Kidney (tissue), 22 donors: ENCODE data around the gene OR10H4. TPM values are rescaled to one million over a fixed set of nuclear protein-coding genes. Genes with fewer than 3 reads are reported as not detected.
"Not testable (repeated sequence)": the region's sequence is repeated elsewhere in the genome, so short reads cannot be mapped to it uniquely, and the experiment has no call there.

Source experiments
- DNase-seq, 5 donors: peaks; one replicate each; pipeline ENCODE4 v3.0.0-alpha.2; 2013 to 2020
- FAIRE-seq: peaks from 2 replicates; lab custom pipeline; 2012; peaks lifted over from hg19 to GRCh38; lab: Jason Lieb, UNC
- H3K27ac ChIP-seq, 2 donors: one replicate each; pipeline ENCODE4 v1.7.0; 2013; ENCODE audit warnings: low read depth in 2 of 2, low read length in 2 of 2, inconsistent platforms in 1 of 2
- H3K27me3 ChIP-seq: one replicate; pipeline ENCODE4 v1.7.1; 2013; ENCODE audit warnings: low read length, inconsistent platforms; ENCODE audit not compliant: control insufficient read depth, insufficient read depth
- H3K36me3 ChIP-seq, 3 donors: one replicate each; pipeline versions ENCODE4 v1.7.0 to v1.7.1; 2013; ENCODE audit warnings: low read length in 3 of 3, control low read depth in 1 of 3, inconsistent platforms in 1 of 3; ENCODE audit not compliant: insufficient read depth in 3 of 3, control insufficient read depth in 2 of 3
- H3K4me1 ChIP-seq, 3 donors: one replicate each; pipeline versions ENCODE4 v1.7.0 to v1.7.1; 2013; ENCODE audit warnings: low read length in 3 of 3, inconsistent platforms in 1 of 3, low read depth in 1 of 3; ENCODE audit not compliant: control insufficient read depth in 2 of 3, insufficient read depth in 2 of 3
- H3K4me3 ChIP-seq, 3 donors: one replicate each; pipeline versions ENCODE4 v1.7.0 to v1.8.1; 2013; ENCODE audit warnings: low read length in 3 of 3, control low read depth in 1 of 3, inconsistent platforms in 1 of 3
- H3K9ac ChIP-seq, 3 donors: one replicate each; pipeline versions ENCODE4 v1.7.0 to v1.7.1; 2013; ENCODE audit warnings: low read length in 3 of 3, control low read depth in 1 of 3, inconsistent platforms in 1 of 3
- H3K9me3 ChIP-seq, 3 donors: one replicate each; pipeline versions ENCODE4 v1.7.0 to v1.7.1; 2013; ENCODE audit warnings: low read length in 3 of 3, control low read depth in 1 of 3, inconsistent platforms in 1 of 3; ENCODE audit not compliant: control insufficient read depth in 2 of 3, insufficient read depth in 1 of 3
- intact Hi-C: fragments of 100-400 bp; cut with DNase I; formaldehyde crosslinking; loops from one replicate; pipeline ENCODE4 v1.11.1; 2022
- long read RNA-seq, 10 donors: library from polyadenylated mRNA in 1 of 10; unstranded in 1 of 10; transcript quantifications; one replicate each; pipeline ENCODE4 v2.0.0 and lab custom pipeline, GENCODE V29; 2021 to 2026
- polyA plus RNA-seq: library from polyadenylated mRNA; stranded (reverse); fragments of 350-450 nt; fragmentation: Illumina TruSeq; extraction: RNeasy Lipid Tissue Mini Kit (QIAGEN cat#74804); gene quantifications from one replicate; pipeline ENCODE4 v1.2.3, GENCODE V29; 2014; ENCODE audit warnings: low read depth, low replicate concordance; ENCODE audit not compliant: insufficient read depth
- total RNA-seq: library from RNA; stranded (reverse); fragmentation: NEBNext Ultra II Directional; extraction: Animal tissue kit (Norgen Biotek cat#: 25700); gene quantifications from one replicate; pipeline ENCODE4 v1.2.1, GENCODE V29; 2021
- TF ChIP-seq, protein P1 (sequence below): IDR thresholded peaks from 3 replicates; pipeline ENCODE4 v1.5.1; 2012; ENCODE audit warnings: mild to moderate bottlenecking, moderate library complexity, borderline replicate concordance; ENCODE audit not compliant: insufficient read depth; ENCODE audit errors: extremely low read depth
- donor health status: control.
- donor health status: control.
- donor health status: control.
- donor health status: control.
- donor health status: control.
- donor health status: DM: yes; HTN: yes; CAD: no.
- donor health status: Normal renal cell carcinoma (clear cell type).

OR10H4 gene, protein sequence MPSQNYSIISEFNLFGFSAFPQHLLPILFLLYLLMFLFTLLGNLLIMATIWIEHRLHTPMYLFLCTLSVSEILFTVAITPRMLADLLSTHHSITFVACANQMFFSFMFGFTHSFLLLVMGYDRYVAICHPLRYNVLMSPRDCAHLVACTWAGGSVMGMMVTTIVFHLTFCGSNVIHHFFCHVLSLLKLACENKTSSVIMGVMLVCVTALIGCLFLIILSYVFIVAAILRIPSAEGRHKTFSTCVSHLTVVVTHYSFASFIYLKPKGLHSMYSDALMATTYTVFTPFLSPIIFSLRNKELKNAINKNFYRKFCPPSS
- total RNA-seq: not detected
- not detected for polyA plus RNA-seq
- long read RNA-seq, donor 1: 0 reads
- long read RNA-seq, donor 2: 0 reads
- long read RNA-seq, donor 3: 0 reads
- long read RNA-seq, donor 4: 0 reads
- long read RNA-seq, donor 5: 0 reads
- long read RNA-seq, donor 6: 0 reads
- long read RNA-seq, donor 7: 0 reads
- long read RNA-seq, donor 8: 0 reads
- long read RNA-seq, donor 9: 0 reads
- long read RNA-seq, donor 10: 0 reads

DNA sequence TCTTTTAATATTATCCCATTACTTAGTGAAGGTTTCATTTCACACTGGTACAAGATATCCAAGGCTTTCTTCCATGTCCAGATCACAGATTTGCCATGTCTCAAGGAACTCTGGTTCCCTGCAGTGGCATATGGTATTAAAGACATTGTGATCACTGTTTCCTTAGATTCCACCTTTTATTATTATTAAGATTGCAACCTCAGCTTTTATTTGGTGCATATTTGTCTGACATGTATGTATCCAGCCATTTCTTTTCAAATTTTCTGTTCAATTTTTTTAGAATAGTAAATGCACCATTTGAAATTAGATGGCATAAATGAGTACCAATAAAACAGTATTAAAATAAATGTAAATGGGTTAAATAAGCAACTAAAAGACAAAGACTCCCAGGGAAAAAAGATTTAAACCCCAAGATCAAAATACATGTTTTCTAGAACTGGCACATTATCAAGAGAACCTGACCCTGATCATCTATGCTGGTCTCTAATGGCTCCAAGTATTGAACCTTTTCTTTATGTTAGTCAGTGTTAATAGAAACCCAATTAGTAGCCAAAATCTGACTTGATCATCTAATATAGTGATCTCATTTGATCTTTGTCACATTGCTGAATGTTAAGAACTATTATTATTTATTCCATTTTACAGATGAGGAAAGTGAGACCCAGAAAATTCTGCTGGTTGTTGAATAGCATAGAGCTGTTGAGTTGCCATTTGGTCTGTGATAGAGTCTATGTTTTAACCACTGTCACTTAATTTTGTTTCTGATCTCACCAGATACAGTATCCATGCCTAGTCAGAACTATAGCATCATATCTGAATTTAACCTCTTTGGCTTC, at the start of gene OR10H4:
OR10H4 (plus strand) TSS at position 786 of the 836 bp plus-strand sequence; CDS start at position 786, 0 bp downstream.
- TF ChIP-seq, protein P1, sequence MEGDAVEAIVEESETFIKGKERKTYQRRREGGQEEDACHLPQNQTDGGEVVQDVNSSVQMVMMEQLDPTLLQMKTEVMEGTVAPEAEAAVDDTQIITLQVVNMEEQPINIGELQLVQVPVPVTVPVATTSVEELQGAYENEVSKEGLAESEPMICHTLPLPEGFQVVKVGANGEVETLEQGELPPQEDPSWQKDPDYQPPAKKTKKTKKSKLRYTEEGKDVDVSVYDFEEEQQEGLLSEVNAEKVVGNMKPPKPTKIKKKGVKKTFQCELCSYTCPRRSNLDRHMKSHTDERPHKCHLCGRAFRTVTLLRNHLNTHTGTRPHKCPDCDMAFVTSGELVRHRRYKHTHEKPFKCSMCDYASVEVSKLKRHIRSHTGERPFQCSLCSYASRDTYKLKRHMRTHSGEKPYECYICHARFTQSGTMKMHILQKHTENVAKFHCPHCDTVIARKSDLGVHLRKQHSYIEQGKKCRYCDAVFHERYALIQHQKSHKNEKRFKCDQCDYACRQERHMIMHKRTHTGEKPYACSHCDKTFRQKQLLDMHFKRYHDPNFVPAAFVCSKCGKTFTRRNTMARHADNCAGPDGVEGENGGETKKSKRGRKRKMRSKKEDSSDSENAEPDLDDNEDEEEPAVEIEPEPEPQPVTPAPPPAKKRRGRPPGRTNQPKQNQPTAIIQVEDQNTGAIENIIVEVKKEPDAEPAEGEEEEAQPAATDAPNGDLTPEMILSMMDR: no peak
- H3K9me3 ChIP-seq: peaks cover 0 to 13% (median 0%) of the 10 kb centered on the region in 3 donors
- no peak within 1 kb of the TSS for H3K4me3 ChIP-seq
- FAIRE-seq (no peak), DNase-seq (no peak)
- no peak within 1 kb of the TSS for H3K27ac ChIP-seq
- no peaks in the 10 kb centered on the region for H3K36me3 ChIP-seq
- no peaks in the 10 kb centered on the region for H3K27me3 ChIP-seq
- intact Hi-C loops: no loop called here
- H3K9ac ChIP-seq: no peak within 1 kb of the TSS
- no peaks in the 10 kb centered on the region for H3K4me1 ChIP-seq

DNA sequence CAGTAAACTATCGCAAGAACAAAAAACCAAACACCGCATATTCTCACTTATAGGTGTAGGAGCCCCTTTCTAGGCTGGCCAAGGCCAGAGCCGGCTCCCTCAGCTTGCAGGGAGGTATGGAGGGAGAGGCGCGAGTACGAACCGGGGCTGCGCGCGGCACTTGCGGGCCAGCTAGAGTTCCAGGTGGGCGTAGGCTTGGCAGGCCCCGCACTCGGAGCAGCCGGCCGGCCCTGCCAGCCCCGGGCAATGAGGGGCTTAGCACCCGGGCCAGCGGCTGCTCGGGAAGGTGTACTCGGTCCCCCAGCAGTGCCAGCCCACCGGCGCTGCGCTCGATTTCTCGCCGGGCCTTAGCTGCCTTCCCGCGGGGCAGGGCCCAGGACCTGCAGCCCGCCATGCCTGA, 49.2 kb upstream of the OR10H4 start:
- H3K36me3 ChIP-seq, H3K9me3 ChIP-seq, H3K27me3 ChIP-seq, FAIRE-seq, H3K27ac ChIP-seq, H3K4me1 ChIP-seq, H3K4me3 ChIP-seq, intact Hi-C loops, H3K9ac ChIP-seq: not testable (repeated sequence)
- DNase-seq: peak in 2 of 5 donors; percentile 4 to 8

DNA sequence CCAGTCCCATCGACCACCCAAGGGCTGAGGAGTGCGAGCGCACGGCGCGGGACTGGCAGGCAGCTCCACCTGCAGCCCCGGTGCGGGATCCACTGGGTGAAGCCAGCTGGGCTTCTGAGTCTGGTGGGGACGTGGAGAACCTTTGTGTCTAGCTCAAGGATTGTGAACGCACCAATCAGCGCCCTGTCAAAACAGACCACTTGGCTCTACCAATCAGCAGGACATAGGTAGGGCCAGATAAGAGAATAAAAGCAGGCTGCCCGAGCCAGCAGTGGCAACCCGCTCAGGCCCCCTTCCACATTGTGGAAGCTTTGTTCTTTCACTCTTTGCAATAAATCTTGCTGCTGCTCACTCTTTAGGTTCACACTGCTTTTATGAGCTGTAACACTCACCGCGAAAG, 48.8 kb upstream of the OR10H4 start:
- H3K27ac ChIP-seq, H3K4me3 ChIP-seq, intact Hi-C loops, H3K36me3 ChIP-seq, H3K27me3 ChIP-seq, FAIRE-seq, H3K9ac ChIP-seq, H3K4me1 ChIP-seq, H3K9me3 ChIP-seq: not testable (repeated sequence)
- peak in 4 of 5 donors; percentile 18 to 42 (median 31) for DNase-seq

DNA sequence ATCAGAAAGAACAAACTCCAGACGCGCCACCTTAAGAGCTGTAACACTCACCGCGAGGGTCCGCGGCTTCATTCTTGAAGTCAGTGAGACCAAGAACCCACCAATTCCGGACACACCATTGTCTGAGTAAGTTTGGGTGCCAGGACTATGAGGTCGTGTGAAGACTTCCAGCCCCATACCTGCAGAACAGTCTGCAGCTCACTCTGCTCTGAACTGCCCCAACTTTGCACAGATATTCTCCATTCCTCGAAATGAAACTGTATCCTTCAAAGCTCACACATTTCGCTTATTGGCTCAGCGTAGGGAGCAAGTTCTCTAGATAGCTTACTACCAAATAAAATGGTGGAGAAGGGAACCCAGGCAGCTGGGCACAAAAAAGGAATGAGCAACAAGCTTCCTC, 48.3 kb upstream of the OR10H4 start:
- Histone ChIP-seq H3K27me3 (no peaks in the 10 kb centered on the region), H3K36me3 (no peaks in the 10 kb centered on the region), H3K4me3 (peak overlapping the region in 1 of 3 donors; percentile 28), H3K9me3 (peaks cover 0 to 4% (median 0%) of the 10 kb centered on the region in 3 donors), H3K27ac (no peak overlapping the region), H3K4me1 (no peaks in the 10 kb centered on the region), H3K9ac (no peak overlapping the region)
- intact Hi-C loops: no loop called here
- FAIRE-seq (no peak), DNase-seq (no peak)
- TF ChIP-seq, protein P1: no peak
